Astrocyte (in vitro differentiated cells and primary cell): ENCODE measurements around the gene MVP.

Experiments used
- CTCF ChIP-seq: IDR thresholded peaks from 2 replicates; pipeline ENCODE4 v1.5.1; 2011; ENCODE audit warnings: low read depth, mild to moderate bottlenecking, inconsistent platforms, low read length, moderate library complexity; ENCODE audit not compliant: insufficient read depth
- EZH2 ChIP-seq: IDR thresholded peaks from 2 replicates; pipeline ENCODE4 v1.6.1; 2012; ENCODE audit warnings: mild to moderate bottlenecking, low read length, inconsistent platforms; ENCODE audit not compliant: insufficient read depth

- TF ChIP-seq CTCF: no peak
- no peak for TF ChIP-seq EZH2
These were observed 30.5 kb upstream of the MVP start for GRCh38 chr16:29789775-29790182.
